ENCODE data around the gene FOXP4. TPM values are rescaled to one million over a fixed set of nuclear protein-coding genes. Genes with fewer than 3 reads are reported as not detected.

FOXP4 gene
- total and polyA plus RNA-seq, 2 of the 13 experiments (the other 11 are each of a cell fraction or from before 2014, with no cell fraction given), result 11.0 to 12.4 TPM

GRCh38 chr6:41518118-41518517, 28.1 kb upstream of the FOXP4 start (continued):
- TF ChIP-seq, protein P1, sequence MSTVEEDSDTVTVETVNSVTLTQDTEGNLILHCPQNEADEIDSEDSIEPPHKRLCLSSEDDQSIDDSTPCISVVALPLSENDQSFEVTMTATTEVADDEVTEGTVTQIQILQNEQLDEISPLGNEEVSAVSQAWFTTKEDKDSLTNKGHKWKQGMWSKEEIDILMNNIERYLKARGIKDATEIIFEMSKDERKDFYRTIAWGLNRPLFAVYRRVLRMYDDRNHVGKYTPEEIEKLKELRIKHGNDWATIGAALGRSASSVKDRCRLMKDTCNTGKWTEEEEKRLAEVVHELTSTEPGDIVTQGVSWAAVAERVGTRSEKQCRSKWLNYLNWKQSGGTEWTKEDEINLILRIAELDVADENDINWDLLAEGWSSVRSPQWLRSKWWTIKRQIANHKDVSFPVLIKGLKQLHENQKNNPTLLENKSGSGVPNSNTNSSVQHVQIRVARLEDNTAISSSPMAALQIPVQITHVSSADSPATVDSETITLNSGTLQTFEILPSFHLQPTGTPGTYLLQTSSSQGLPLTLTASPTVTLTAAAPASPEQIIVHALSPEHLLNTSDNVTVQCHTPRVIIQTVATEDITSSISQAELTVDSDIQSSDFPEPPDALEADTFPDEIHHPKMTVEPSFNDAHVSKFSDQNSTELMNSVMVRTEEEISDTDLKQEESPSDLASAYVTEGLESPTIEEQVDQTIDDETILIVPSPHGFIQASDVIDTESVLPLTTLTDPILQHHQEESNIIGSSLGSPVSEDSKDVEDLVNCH (CRISPR knock-in tag; IDR thresholded peaks at IDR 0.05), result no peak
- TF ChIP-seq KLF12 (CRISPR knock-in tag; IDR thresholded peaks at IDR 0.05; ENCODE audit: borderline replicate concordance) (peak; percentile 81; the same call in 1 of the 2 replicates), ZNF224 (CRISPR knock-in tag; IDR thresholded peaks at IDR 0.05) (no peak), ZNF446 (CRISPR knock-in tag; IDR thresholded peaks at IDR 0.05) (no peak), AGO2 (optimal IDR thresholded peaks at IDR 0.05; ENCODE audit: low read depth, low read length) (no peak), TRAFD1 (CRISPR knock-in tag; IDR thresholded peaks at IDR 0.05; ENCODE audit: borderline replicate concordance) (no peak), ERF (CRISPR knock-in tag; IDR thresholded peaks at IDR 0.05) (peak; percentile 51; the same call in 1 of the 2 replicates), EED (CRISPR knock-in tag; IDR thresholded peaks at IDR 0.05) (no peak), WIZ (CRISPR knock-in tag; IDR thresholded peaks at IDR 0.05) (no peak), ZBTB38 (CRISPR knock-in tag; IDR thresholded peaks at IDR 0.05) (peak; percentile 67), ZBTB20 (CRISPR knock-in tag; IDR thresholded peaks at IDR 0.05; ENCODE audit: borderline replicate concordance, low read depth) (peak; percentile 62), ATF1 (CRISPR knock-in tag; IDR thresholded peaks at IDR 0.05) (no peak), ZSCAN29 (CRISPR knock-in tag; conservative IDR thresholded peaks at IDR 0.05) (no peak), ZFY (CRISPR knock-in tag; IDR thresholded peaks at IDR 0.05) (peak; percentile 52; the same call in 1 of the 2 replicates)
- TF ChIP-seq, protein P2, sequence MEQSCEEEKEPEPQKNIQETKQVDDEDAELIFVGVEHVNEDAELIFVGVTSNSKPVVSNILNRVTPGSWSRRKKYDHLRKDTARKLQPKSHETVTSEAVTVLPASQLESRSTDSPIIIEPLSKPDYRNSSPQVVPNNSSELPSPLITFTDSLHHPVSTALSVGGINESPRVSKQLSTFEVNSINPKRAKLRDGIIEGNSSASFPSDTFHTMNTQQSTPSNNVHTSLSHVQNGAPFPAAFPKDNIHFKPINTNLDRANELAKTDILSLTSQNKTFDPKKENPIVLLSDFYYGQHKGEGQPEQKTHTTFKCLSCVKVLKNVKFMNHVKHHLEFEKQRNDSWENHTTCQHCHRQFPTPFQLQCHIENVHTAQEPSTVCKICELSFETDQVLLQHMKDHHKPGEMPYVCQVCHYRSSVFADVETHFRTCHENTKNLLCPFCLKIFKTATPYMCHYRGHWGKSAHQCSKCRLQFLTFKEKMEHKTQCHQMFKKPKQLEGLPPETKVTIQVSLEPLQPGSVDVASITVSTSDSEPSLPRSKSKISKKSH (CRISPR knock-in tag; IDR thresholded peaks at IDR 0.05; ENCODE audit: borderline replicate concordance), result peak; percentile 38; the same call in 1 of the 2 replicates
- TF ChIP-seq, protein P3, sequence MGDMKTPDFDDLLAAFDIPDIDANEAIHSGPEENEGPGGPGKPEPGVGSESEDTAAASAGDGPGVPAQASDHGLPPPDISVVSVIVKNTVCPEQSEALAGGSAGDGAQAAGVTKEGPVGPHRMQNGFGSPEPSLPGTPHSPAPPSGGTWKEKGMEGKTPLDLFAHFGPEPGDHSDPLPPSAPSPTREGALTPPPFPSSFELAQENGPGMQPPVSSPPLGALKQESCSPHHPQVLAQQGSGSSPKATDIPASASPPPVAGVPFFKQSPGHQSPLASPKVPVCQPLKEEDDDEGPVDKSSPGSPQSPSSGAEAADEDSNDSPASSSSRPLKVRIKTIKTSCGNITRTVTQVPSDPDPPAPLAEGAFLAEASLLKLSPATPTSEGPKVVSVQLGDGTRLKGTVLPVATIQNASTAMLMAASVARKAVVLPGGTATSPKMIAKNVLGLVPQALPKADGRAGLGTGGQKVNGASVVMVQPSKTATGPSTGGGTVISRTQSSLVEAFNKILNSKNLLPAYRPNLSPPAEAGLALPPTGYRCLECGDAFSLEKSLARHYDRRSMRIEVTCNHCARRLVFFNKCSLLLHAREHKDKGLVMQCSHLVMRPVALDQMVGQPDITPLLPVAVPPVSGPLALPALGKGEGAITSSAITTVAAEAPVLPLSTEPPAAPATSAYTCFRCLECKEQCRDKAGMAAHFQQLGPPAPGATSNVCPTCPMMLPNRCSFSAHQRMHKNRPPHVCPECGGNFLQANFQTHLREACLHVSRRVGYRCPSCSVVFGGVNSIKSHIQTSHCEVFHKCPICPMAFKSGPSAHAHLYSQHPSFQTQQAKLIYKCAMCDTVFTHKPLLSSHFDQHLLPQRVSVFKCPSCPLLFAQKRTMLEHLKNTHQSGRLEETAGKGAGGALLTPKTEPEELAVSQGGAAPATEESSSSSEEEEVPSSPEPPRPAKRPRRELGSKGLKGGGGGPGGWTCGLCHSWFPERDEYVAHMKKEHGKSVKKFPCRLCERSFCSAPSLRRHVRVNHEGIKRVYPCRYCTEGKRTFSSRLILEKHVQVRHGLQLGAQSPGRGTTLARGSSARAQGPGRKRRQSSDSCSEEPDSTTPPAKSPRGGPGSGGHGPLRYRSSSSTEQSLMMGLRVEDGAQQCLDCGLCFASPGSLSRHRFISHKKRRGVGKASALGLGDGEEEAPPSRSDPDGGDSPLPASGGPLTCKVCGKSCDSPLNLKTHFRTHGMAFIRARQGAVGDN (CRISPR knock-in tag; IDR thresholded peaks at IDR 0.05), result peak; percentile 84

Data from HepG2 (cell line).